SW480 (cell line): ENCODE results near the gene MMS19.
"Not testable (repeated sequence)": the region's sequence is repeated elsewhere in the genome, so short reads cannot be mapped to it uniquely, and the experiment has no call there.

Experiments
- DNase-seq: peaks from one replicate; pipeline ENCODE4 v3.0.0-alpha.2; 2016; ENCODE audit warnings: low spot score

Gene MMS19

DNA sequence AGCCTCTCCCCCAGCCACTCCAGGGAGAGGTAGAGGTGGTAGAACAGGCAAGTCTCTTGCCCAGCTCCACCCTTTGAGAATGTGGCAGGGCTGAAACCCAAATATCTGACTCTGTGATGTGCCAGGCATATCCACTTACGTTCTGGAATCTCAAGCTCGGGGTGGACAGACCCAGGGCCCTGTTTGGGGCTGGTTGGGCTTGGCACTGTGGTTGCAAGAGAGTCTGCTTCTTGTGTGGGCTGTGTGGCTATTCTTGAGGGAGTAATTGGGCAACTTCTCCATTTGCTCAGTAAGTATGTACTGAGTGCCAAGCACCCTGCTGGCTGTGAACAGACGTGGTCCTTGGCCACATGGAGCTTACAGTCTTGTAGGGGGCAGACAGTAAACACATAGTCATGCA is 5.2 kb upstream of the MMS19 start:
- DNase-seq, result no peak

DNA sequence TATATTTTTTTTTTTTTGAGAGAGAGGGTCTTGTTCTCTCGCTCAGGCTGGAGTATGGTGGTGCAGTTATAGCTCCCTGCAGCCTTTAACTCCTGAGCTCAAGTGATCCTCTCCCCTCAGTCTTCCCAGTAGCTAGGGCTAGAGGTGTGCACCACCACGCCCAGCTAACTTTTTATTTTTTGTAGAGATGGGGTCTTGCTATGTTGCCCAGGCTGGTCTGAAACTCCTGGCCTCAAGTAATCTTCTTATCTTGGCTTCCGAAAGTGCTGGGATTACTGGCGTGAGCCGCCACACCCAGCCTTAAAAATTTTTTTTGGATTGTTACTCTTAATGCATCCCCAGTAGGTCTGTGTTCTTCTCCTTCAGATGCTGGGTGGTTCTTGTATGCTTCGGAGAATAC is 4.7 kb upstream of the MMS19 start:
- no peak for DNase-seq

DNA sequence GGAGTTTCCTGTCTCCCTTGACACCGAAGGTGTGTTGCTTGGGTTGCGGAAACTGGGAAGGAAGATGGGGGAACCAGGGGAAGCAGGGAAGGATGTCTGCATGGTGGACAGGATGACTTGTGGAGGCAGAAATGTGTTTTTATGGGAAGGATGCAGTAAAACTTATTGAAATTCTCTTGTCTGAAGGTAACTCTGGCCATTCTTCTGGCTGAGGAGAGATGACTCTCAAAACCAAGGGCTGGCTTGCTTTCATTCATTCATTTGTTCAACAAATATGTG is 2.0 kb upstream of the MMS19 start:
- DNase-seq, result no peak

DNA sequence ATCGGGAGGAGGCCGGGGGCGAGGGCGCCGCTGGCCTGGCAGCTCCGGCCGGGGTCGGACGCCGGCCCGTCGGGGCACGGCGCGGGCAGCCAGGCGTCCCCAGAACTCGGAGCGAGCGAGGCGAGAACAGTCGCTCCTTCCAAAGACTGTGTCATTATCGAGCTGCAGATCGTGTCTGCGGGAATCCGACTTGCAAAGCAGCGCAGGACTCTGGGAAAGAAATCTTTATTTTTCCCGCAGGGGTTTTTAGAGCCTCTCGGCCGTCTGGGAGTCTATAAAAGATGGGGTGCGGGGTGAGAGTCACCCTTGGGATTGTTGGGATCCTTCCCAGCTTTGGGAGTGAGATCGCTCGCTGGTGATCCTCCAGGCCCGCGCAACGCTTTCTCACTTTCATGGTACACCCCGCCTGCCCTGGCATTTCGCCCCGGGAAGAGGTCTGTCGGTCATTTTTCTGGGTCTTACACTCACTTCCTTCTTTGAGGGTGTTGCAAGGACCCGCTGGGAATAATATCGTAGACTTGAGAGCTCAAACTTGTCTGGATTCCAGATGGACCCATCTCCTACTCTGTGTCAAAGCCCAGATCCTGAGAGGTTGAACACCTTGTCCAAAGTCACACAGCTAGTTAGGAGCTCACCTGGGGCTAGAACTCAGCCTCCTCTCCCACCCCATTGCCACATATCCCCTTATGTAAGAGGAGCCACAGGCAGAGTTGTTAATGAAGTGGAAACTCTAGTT is 1.5 kb upstream of the MMS19 start:
- DNase-seq, result no peak

- peak; percentile 18 for DNase-seq
Measured at GRCh38 chr10:97498841-97499560, 779 bp upstream of the MMS19 start, which contains the start of gene UBTD1. Gene UBTD1, plus strand, starts transcription at chr10:97498924. Its CDS starts 280 bp downstream, at chr10:97499204.

DNA sequence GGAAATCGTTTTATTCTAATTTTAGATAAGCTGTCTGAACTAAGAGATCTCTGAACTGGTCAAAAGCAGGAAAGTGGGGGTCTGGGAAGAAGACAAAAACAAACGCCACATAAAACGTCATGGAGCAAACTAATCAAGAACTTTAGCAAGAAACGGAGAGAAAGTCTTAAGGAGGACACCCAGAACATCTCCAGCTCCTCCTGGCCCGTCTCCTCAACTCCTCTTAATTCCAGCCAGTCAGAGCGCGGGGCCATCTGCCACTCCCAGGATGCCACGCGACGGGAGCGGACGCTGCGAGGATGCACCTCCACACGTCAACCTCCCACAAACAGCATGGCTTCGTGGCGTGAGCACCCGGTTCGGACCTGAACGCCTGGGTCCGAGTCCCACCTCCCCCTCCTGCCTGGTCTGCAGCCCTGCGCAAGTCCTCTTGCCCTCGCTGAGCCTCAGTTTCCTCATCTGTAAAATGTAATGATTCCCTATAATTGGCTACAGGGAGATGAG is 598 bp downstream of the MMS19 start:
- peak; percentile 82 for DNase-seq

DNA sequence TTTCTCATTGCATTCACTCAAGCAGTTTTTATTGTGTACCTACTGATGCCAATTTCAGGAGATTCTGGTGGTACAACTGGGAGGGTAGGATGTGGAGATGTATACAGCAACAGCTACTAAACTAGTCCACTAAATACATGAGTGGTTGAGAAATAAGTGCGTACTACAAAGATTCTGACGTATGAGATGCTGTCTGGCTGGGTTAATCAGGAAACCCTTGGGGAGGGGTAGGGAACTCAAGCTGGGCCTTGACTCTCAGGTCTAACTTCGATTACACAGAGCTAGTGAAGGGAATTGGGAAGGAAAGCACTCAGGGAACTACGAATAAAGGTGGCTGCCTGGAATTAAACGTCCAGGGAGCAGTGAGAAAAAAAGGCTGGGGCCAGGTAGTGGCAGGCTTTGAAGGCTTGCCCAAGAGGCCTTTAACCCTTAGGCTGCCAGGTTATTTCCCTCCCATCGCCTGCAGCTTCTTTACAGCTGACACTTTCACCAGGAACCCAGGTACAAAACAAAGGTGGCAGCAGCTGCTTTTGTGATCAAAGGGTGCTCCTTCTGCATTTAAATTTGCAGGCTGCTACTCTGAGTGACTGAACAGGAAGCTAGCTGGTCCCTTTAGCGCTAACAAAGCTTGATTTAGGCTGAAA is 3.2 kb downstream of the MMS19 start:
- DNase-seq, result no peak

DNA sequence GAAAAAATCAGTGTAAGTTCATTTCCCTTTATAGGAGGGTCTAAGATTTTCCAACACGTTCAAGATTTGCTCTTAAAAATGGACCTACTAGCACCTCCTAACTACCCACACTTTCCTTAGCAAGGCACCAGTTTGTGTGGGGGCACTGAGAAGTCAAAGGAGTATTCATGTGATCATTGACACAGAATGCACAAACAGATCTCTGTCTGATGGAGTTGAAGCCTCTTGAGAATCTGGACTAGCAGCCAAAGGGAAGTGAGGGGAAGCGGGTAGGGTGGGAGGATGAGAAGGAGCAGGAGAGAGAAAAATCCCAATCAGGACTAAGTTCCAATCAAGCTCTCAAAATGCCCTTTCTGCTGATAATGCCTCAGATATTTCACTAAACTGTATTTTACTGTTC is 4.1 kb downstream of the MMS19 start:
- DNase-seq, result no peak

DNA sequence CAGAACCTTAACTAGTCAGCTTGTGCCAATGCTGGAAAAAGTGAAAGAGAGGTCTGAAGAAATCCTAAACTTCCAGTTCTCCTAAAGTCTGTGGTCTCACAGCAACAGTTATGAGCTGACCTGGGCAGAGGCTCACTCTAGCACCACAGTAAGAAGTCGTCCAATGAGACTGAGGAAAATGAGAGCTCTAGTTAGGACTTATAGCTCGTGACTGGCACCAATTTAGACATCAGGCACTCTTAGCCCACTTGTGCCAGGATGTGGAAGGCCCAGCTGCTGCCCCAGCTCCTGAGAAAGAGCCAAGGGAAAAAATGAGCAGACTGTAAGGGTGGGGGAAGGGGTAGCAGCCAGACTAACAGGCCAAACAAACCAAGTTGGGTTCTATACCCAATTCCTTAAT is 7.6 kb downstream of the MMS19 start:
- no peak for DNase-seq

- DNase-seq, result no peak
Measured at GRCh38 chr10:97485647-97486281, 12.5 kb downstream of the MMS19 start.

GRCh38 chr10:97483921-97484320 is 14.3 kb downstream of the MMS19 start:
- DNase-seq, result no peak

- DNase-seq, result no peak
Measured at GRCh38 chr10:97483506-97483905, 14.7 kb downstream of the MMS19 start.

DNA sequence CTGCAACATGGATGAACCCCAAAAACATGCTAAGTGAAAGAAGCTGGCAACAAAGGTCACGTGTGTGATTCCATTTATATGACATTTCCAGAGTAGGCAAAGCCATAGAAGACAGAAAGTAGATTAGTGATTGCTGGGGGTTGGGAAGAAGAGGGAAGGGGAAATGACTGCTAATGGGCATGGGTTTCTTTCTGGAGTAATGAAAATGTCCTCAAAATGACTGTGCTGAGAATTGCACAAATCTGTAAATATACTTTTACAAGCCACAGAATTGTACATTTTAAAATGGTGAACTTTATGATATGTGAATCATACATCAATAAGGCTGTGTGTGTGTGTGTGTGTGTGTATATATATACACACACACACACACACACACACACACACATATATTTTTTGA is 15.8 kb downstream of the MMS19 start:
- no peak for DNase-seq

DNA sequence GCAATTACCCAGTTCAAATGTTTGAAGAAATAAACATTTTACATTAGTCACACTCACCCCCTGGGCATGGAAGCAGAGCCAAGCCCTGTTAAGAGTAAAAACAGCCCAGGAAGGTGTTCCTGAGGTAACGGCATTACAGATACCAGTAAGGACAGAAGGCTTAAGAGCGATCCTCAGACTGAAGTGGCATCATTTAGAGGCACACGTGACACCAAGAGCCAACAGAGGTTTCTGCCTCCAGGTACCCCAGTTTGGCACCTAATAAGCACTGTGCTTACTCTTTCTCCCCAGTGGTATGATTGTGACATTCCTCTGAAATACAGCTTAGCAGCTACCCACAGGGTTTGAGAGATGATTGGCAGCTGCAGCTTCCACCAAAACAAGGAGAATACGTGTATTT is 17.2 kb downstream of the MMS19 start:
- no peak for DNase-seq

DNA sequence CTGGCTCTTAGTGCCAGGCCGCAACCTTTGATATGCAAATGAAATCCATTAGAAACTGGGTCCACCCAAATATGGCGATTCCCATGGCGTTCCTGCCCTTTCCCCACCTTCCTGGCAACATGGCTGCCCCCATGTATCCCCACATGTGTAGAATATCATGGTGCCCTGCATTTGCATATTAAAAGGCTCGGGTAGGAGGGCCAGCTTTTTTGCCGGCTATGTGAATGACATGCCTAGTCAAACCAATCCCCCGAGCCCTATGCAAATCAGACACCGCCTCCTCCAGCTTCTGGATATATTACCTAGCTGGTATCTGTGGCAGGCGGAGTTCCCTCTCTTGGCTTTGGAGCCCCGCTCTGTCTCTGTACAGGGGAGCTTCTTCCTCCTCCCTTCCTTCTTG is 18.3 kb downstream of the MMS19 start:
- DNase-seq, result no peak

GRCh38 chr10:97479410-97479809 is 18.8 kb downstream of the MMS19 start:
- not testable (repeated sequence) for DNase-seq

- no peak for DNase-seq
Measured at GRCh38 chr10:97475936-97476594, 22.2 kb downstream of the MMS19 start.

GRCh38 chr10:97474918-97475317 is 23.3 kb downstream of the MMS19 start:
- DNase-seq, result no peak

DNA sequence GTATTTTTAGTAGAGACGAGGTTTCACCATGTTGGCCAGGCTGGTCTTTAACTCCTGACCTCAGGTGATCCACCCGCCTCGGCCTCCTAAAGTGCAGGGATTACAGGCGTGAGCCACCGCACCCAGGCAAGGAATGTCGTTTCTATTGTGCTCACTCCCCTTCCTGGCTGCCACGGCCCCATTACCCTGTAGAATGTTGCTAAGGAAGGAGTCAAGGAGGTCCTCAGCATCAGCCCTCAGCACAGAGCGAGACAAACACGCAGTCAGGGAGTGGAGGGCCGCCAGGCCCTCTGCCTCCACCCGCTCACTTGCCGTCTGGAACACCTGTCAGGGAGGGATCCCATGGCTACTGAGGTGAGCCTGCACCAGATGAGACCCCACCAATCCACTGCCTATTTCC is 29.4 kb downstream of the MMS19 start:
- not testable (repeated sequence) for DNase-seq

DNA sequence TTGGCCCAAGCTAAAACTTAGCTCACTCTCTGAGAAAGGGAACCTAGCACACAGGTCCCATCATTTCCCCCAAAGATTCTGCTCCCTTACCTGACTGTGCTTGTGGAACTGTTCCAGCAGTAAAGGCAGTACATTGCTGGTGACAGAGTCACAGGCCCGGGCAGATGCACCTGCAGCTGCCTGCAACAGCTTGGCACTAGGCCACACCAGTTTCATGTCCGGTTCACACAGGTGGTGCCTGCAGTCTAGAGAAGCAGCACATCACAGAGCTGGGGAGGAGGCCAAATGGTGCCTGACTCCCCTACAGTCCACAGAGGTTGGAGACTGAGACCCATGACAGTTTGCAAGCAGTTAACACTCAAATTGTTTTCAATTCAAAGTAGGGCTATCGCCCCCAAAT is 30.1 kb downstream of the MMS19 start:
- no peak for DNase-seq

- peak; percentile 84 for DNase-seq
Measured at GRCh38 chr10:97466755-97467154, 31.5 kb downstream of the MMS19 start.

- no peak for DNase-seq
Measured at GRCh38 chr10:97465982-97466381, 32.2 kb downstream of the MMS19 start.
